GM18508 (cell line): Measurements from ENCODE around the gene IGF1.

ENCODE experiments used
- ATAC-seq: cut with Tn5 transposase; IDR thresholded peaks from one replicate; pipeline ENCODE4 v1.9.1; 2021; ENCODE audit warnings: moderate number of reproducible peaks; ENCODE audit not compliant: insufficient read depth, unreplicated experiment

IGF1 gene

GRCh38 chr12:102498471-102498870, 18.1 kb upstream of the IGF1 start:
- no peak for ATAC-seq

GRCh38 chr12:102497743-102498142, 17.4 kb upstream of the IGF1 start:
- no peak for ATAC-seq

DNA sequence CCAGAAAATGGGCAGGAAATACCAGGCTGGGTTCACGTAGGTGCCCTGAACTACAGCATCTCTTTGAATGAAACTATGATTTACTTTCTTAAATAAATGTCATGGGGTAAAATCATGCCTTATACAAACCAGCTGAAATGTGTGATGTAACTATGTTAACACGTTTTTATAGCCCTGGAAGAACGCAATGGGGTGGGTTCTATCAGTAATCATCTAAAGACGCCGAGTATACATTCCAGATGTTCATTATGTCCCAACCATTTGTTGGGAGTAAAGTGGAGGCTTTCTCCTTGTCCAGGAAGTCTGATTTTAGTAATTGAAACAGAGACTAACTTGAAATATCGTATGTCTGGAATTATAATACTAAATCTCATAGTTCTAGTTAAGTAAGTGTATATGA, 16.2 kb upstream of the IGF1 start:
- ATAC-seq: no peak

DNA sequence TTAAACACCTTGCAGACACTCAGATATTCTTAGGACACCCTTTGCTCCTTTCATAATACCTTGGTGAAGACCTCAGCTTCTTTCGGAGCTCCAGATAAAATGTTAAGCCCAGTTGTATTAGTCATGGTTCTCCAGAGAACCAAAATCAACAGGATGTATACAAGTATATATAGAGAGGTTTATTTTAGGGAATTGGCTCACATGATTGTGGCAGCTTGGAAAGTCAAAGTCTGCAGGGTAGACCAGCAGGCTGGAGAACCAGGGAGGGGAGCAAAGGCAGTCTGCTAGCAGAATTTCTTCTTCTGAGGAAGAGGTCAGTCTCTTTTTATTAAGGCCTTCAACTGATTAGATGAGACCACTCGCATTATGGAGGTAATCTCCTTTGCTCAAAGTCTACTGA, 6.9 kb upstream of the IGF1 start:
- ATAC-seq: no peak

DNA sequence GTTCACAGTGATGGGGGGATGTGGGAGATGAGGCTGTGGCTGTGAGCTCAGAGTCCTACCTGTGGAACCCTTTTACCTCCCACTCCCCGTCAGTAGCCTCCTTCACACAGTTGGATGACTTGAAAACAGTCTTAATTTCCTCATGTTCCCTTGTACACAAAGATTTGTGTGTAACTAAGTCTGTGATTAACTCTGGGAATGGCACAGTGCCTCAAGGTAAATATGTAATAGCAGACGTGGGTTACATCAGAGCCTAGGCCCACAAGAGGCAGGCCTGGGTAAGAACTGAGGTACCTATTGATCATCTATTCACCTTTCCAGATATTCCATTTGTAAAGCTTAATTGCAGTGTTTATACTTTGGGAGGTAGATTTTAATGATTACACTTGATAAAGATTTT, 5.8 kb upstream of the IGF1 start:
- ATAC-seq: no peak

- ATAC-seq: no peak
Measured at GRCh38 chr12:102484428-102484958, 4.1 kb upstream of the IGF1 start.

DNA sequence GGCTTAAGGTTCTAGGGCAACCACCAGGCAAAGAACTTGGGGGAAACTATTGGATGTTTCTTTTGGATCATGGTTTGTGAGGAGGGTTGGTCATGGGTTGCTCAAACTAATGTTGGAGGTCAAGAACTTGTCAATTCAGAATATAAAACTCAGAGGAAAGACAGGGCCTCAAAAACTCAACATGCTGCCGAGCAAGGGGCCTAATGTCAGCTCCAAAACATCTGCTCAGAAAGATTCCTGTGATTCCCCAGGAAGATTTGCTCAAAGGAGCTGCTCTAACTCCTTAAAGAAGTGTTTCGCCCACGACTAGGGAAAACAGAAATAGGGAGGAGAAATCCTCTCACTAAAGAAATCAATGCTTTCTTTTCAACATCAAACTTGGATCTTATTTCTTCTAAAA, 3.7 kb upstream of the IGF1 start:
- ATAC-seq: no peak

DNA sequence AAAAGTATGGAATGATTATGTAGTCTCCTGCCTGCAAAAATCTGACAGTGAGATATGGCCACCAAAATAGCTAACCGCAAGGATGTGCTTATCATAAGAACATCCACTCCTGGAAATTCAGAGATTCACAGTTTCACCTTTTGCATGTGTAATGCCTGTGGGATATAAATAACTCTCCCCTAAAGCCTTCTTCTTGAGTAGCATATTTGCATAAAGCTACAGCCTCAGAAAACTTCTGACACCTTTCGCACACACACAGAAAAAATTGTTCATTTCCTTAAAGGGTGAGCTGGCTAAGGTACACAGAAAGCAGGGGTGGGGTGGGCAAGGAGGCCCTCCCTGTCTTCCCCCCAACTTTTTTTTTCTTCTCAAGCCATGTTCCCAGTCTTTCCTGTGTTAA, 3.1 kb upstream of the IGF1 start:
- peak; percentile 70 for ATAC-seq

GRCh38 chr12:102481705-102482425, 1.5 kb upstream of the IGF1 start:
- ATAC-seq: no peak

DNA sequence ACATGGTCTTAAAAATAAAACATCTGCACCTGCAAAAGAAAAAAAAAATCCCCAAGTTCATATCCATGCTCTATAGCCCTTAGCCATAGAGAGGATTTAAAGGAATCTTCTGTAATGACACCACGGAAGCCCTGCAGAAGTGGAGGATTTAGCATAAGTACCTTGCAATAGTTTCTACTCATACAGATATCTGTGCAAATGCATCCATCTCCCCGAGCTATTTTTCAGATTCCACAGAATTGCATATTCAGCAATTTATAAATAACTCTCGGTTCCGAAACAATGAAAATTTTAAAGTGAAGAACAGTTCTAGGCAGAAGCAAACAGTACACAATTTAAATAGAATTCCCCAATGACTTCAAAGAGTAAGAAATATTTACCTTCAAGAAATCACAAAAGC, 424 bp downstream of the IGF1 start:
- ATAC-seq: no peak

GRCh38 chr12:102479099-102479885, 1.1 kb downstream of the IGF1 start:
- ATAC-seq: peak; percentile 16

DNA sequence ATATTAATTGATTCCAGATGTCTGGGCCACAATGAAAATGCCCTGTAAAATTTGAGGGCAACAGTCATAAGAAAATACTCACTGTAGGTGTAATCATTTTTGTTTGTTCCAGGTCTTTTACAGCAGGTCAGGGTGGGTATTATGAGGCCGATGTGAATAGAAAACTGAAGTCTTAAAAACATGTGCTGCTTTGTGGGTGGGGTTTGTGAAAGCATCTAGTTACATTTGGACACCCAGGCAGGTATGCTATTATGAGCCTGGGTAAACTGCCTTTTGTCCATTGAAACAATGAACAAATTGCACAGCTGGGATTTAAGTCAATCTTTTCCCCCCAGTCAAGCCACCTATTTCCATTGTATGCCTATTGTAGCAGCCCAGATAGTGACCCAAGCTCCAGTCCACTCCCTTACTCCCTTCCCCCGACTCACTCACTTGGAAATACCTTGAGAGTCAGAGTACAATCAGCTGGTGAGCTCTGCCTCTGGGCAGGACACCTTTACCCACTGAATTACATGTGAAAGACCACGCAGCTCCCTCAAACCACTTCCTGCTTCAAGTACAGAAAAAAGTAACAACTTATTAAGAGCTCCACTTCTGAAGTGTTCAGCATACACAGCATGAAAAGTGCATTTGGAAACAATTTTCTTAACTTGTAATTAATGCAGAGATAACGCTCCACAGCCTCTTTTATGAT, 1.8 kb downstream of the IGF1 start:
- peak; percentile 42 for ATAC-seq

- ATAC-seq: no peak
Measured at GRCh38 chr12:102475355-102475754, 5.0 kb downstream of the IGF1 start.

DNA sequence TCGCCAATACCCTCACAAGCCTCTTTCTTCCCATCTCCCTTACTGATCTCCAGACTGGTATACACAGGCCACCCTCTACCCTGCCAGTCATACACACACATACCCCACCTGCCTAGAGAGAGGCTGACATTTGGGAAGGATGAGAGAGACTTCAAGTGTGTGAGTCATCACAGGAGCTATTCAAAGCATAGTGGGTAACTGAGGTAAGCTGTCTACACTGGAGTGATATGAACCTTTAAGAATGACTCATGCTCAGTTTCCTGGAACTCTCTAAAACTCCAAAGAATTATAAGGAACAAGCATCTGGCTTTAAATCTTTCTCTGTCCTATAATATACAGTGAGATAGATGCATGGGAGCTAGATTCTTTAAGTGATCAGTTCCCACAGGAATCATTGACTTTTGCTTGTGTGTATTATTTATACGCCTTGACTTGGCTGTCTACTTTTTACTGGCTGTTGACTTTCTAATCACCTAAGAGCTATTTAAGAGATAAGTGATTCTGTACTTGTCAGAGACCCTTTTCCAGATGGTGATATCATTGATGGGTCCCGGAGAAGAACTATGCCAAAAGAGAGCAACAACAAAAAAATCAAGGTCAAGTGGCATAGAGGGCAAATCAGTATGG, 5.8 kb downstream of the IGF1 start:
- ATAC-seq: no peak

- no peak for ATAC-seq
Measured at GRCh38 chr12:102472496-102472895, 7.9 kb downstream of the IGF1 start.

DNA sequence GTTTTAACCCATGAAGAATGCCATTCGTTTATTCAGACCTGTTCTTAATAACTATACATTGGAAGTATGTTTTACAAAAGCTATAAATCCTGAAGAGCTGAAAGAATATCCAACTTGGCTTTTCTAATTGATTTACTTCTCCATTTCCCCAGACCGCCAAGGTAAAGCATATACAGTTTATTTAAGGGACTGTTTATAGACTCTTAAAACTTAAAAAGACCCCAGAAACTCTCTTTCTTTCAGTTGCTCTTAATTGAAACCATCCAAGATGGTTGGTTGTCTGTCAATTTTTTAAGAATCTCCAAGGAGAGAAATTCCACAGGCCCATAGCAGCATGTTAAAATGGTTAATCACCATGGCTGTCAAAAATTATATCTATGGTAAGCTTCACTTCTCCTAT, 8.8 kb downstream of the IGF1 start:
- no peak for ATAC-seq

GRCh38 chr12:102470945-102471344, 9.4 kb downstream of the IGF1 start:
- ATAC-seq: no peak

GRCh38 chr12:102468261-102468915, 12.0 kb downstream of the IGF1 start:
- no peak for ATAC-seq

DNA sequence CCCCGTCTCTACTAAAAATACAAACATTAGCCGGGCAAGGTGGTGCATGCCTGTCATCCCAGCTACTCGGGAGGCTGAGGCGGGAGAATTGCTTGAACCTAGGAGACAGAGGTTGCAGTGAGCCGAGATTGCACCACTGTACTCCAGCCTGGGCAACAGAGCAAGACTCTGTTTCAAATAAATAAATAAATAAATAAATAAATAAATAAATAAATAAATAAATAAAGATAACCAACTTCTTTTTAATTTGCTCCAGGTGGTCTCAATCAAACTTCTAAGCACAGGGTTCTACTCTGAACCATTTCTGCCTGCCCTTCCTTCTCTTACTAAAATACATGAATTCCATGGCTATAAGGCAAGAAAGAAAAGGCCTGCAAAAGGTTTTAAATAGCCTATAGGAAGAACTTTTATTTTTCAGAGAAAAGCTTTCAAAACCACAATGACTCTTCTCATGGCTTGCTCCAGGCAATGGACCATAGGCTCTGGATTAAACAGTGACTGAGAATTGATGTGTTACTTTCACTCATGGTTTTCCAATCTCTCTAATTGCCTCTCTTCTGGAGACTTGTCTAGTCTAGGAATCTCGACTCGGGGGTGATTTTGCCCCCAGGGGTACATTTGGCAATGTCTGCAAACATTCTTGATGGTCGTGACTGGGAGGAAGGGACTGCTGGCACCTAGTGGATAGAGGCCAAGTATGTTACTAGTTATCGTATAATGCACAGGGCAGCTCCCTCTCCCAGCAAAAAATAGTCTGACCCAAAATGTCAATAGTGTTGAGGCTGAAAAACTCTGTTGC, 14.4 kb downstream of the IGF1 start:
- no peak for ATAC-seq
